Neuron (in vitro differentiated cells): ENCODE data around the gene PPM1F.
A peak's percentile ranks its signal among the peaks of the same experiment; 100 is the strongest.

Source experiments
- H2AFZ ChIP-seq: one replicate; pipeline ENCODE4 v1.6.1; 2013; ENCODE audit warnings: low read depth, mild to moderate bottlenecking, inconsistent platforms, low read length, moderate library complexity
- H3K27me3 ChIP-seq: one replicate; pipeline ENCODE4 v1.6.1; 2013; ENCODE audit warnings: low read length; ENCODE audit not compliant: insufficient read depth
- H3K36me3 ChIP-seq: one replicate; pipeline ENCODE4 v1.6.1; 2013; ENCODE audit warnings: low read length; ENCODE audit not compliant: insufficient read depth
- H3K4me1 ChIP-seq: one replicate; pipeline ENCODE4 v1.6.1; 2013; ENCODE audit warnings: low read length; ENCODE audit not compliant: insufficient read depth
- H3K4me3 ChIP-seq: 2 replicates; pipeline ENCODE4 v1.5.1; 2013; ENCODE audit warnings: mild to moderate bottlenecking, low read length, moderate library complexity
- H3K9me3 ChIP-seq: one replicate; pipeline ENCODE4 v1.6.1; 2013; ENCODE audit warnings: low read length

PPM1F gene

GRCh38 chr22:21938071-21938822 lies 14.4 kb downstream of the PPM1F start:
- Histone ChIP-seq H3K36me3 (peaks cover 8% of the 10 kb centered on the region), H3K9me3 (no peaks in the 10 kb centered on the region), H3K4me1 (peaks cover 22% of the 10 kb centered on the region), H3K27me3 (no peaks in the 10 kb centered on the region), H2AFZ (peak overlapping the region; percentile 53), H3K4me3 (peak overlapping the region; percentile 51)

GRCh38 chr22:21937821-21938070 lies 14.9 kb downstream of the PPM1F start:
- Histone ChIP-seq H3K4me1 (peaks cover 22% of the 10 kb centered on the region), H3K27me3 (no peaks in the 10 kb centered on the region), H3K4me3 (peak overlapping the region; percentile 51), H3K9me3 (no peaks in the 10 kb centered on the region), H3K36me3 (peaks cover 13% of the 10 kb centered on the region), H2AFZ (no peak overlapping the region)

- Histone ChIP-seq H3K4me3 (peak overlapping the region; percentile 51), H3K27me3 (no peaks in the 10 kb centered on the region), H3K9me3 (no peaks in the 10 kb centered on the region), H3K36me3 (peaks cover 16% of the 10 kb centered on the region), H2AFZ (no peak overlapping the region), H3K4me1 (peaks cover 22% of the 10 kb centered on the region)
Observed at GRCh38 chr22:21937041-21937820, 15.4 kb downstream of the PPM1F start.

- Histone ChIP-seq H3K9me3 (no peaks in the 10 kb centered on the region), H2AFZ (no peak overlapping the region), H3K4me1 (peaks cover 22% of the 10 kb centered on the region), H3K36me3 (peaks cover 16% of the 10 kb centered on the region), H3K4me3 (no peak overlapping the region), H3K27me3 (no peaks in the 10 kb centered on the region)
Observed at GRCh38 chr22:21936151-21936775, 16.4 kb downstream of the PPM1F start.

GRCh38 chr22:21933910-21934309 lies 18.7 kb downstream of the PPM1F start:
- Histone ChIP-seq H3K4me1 (peaks cover 13% of the 10 kb centered on the region), H2AFZ (no peak overlapping the region), H3K4me3 (no peak overlapping the region), H3K36me3 (peaks cover 38% of the 10 kb centered on the region), H3K27me3 (no peaks in the 10 kb centered on the region), H3K9me3 (no peaks in the 10 kb centered on the region)

- Histone ChIP-seq H2AFZ (no peak overlapping the region), H3K9me3 (no peaks in the 10 kb centered on the region), H3K4me3 (no peak overlapping the region), H3K4me1 (peaks cover 10% of the 10 kb centered on the region), H3K27me3 (no peaks in the 10 kb centered on the region), H3K36me3 (peaks cover 41% of the 10 kb centered on the region)
Observed at GRCh38 chr22:21933413-21933812, 19.2 kb downstream of the PPM1F start.

GRCh38 chr22:21932347-21932746 lies 20.3 kb downstream of the PPM1F start:
- Histone ChIP-seq H3K27me3 (no peaks in the 10 kb centered on the region), H3K9me3 (no peaks in the 10 kb centered on the region), H3K4me1 (peaks cover 4% of the 10 kb centered on the region), H3K36me3 (peaks cover 45% of the 10 kb centered on the region), H2AFZ (no peak overlapping the region), H3K4me3 (no peak overlapping the region)

GRCh38 chr22:21931056-21931455 lies 21.6 kb downstream of the PPM1F start:
- Histone ChIP-seq H3K27me3 (no peaks in the 10 kb centered on the region), H3K4me3 (no peak overlapping the region), H3K4me1 (no peaks in the 10 kb centered on the region), H3K9me3 (no peaks in the 10 kb centered on the region), H2AFZ (no peak overlapping the region), H3K36me3 (peaks cover 45% of the 10 kb centered on the region)

- Histone ChIP-seq H3K27me3 (no peaks in the 10 kb centered on the region), H2AFZ (no peak overlapping the region), H3K4me1 (no peaks in the 10 kb centered on the region), H3K4me3 (no peak overlapping the region), H3K36me3 (peaks cover 43% of the 10 kb centered on the region), H3K9me3 (no peaks in the 10 kb centered on the region)
Observed at GRCh38 chr22:21929253-21929652, 23.4 kb downstream of the PPM1F start.

GRCh38 chr22:21928048-21928447 lies 24.6 kb downstream of the PPM1F start:
- Histone ChIP-seq H3K36me3 (peaks cover 40% of the 10 kb centered on the region), H3K4me1 (no peaks in the 10 kb centered on the region), H3K9me3 (no peaks in the 10 kb centered on the region), H2AFZ (no peak overlapping the region), H3K4me3 (no peak overlapping the region), H3K27me3 (no peaks in the 10 kb centered on the region)

GRCh38 chr22:21927174-21927823 lies 25.3 kb downstream of the PPM1F start:
- Histone ChIP-seq H2AFZ (no peak overlapping the region), H3K4me3 (no peak overlapping the region), H3K27me3 (no peaks in the 10 kb centered on the region), H3K4me1 (no peaks in the 10 kb centered on the region), H3K9me3 (no peaks in the 10 kb centered on the region), H3K36me3 (peaks cover 32% of the 10 kb centered on the region)

- peaks cover 32% of the 10 kb centered on the region for H3K36me3 ChIP-seq
- no peak overlapping the region for H2AFZ ChIP-seq
- H3K27me3 ChIP-seq, result no peaks in the 10 kb centered on the region
- no peaks in the 10 kb centered on the region for H3K4me1 ChIP-seq
- H3K4me3 ChIP-seq, result no peak overlapping the region
- H3K9me3 ChIP-seq, result no peaks in the 10 kb centered on the region
Observed at GRCh38 chr22:21926728-21927127, 25.9 kb downstream of the PPM1F start.

GRCh38 chr22:21923163-21923561 lies 29.5 kb downstream of the PPM1F start:
- no peak overlapping the region for H3K4me3 ChIP-seq
- H2AFZ ChIP-seq, result no peak overlapping the region
- H3K36me3 ChIP-seq, result peaks cover 6% of the 10 kb centered on the region
- H3K9me3 ChIP-seq, result no peaks in the 10 kb centered on the region
- H3K27me3 ChIP-seq, result no peaks in the 10 kb centered on the region
- H3K4me1 ChIP-seq, result no peaks in the 10 kb centered on the region
